Fibroblast of peridontal ligament (primary cell): ENCODE measurements around the gene ZBTB21.
A peak's percentile ranks its signal among the peaks of the same experiment; 100 is the strongest.
"Not testable (repeated sequence)": the region's sequence is repeated elsewhere in the genome, so short reads cannot be mapped to it uniquely, and the experiment has no call there.

Source experiments
- DNase-seq: peaks from one replicate; pipeline ENCODE4 v3.0.0-alpha.2; 2010; ENCODE audit errors: extremely low read depth

ZBTB21 gene

GRCh38 chr21:42019101-42019605, 9.0 kb upstream of the ZBTB21 start:
- no peak for DNase-seq

- DNase-seq: no peak
These were observed 6.9 kb upstream of the ZBTB21 start for GRCh38 chr21:42017022-42017421.

GRCh38 chr21:42016364-42016985, 6.3 kb upstream of the ZBTB21 start:
- DNase-seq: no peak

GRCh38 chr21:42013931-42014330, 3.8 kb upstream of the ZBTB21 start:
- DNase-seq: no peak

- no peak for DNase-seq
These were observed 3.2 kb upstream of the ZBTB21 start for GRCh38 chr21:42013376-42013775.

GRCh38 chr21:42012763-42013329, 2.7 kb upstream of the ZBTB21 start:
- DNase-seq: no peak

- DNase-seq: no peak
These were observed 2.2 kb upstream of the ZBTB21 start for GRCh38 chr21:42012344-42012743.

GRCh38 chr21:42010507-42011495, 641 bp upstream of the ZBTB21 start:
- peak; percentile 11 for DNase-seq

GRCh38 chr21:42009018-42009830, 936 bp downstream of the ZBTB21 start:
- peak; percentile 62 for DNase-seq

- no peak for DNase-seq
These were observed 2.7 kb downstream of the ZBTB21 start for GRCh38 chr21:42007356-42007940.

GRCh38 chr21:42006765-42007164, 3.4 kb downstream of the ZBTB21 start:
- DNase-seq: no peak

GRCh38 chr21:42004406-42005199, 5.6 kb downstream of the ZBTB21 start:
- DNase-seq: no peak

GRCh38 chr21:42003051-42003461, 7.1 kb downstream of the ZBTB21 start:
- no peak for DNase-seq

GRCh38 chr21:42002421-42002958, 7.7 kb downstream of the ZBTB21 start:
- DNase-seq: peak; percentile 87

- DNase-seq: no peak
These were observed 8.4 kb downstream of the ZBTB21 start for GRCh38 chr21:42001781-42002180.

- DNase-seq: no peak
These were observed 9.3 kb downstream of the ZBTB21 start for GRCh38 chr21:42000908-42001307.

GRCh38 chr21:41997657-41998056, 12.5 kb downstream of the ZBTB21 start:
- no peak for DNase-seq

GRCh38 chr21:41995577-41995976, 14.6 kb downstream of the ZBTB21 start:
- DNase-seq: no peak

GRCh38 chr21:41994613-41995012, 15.5 kb downstream of the ZBTB21 start:
- DNase-seq: not testable (repeated sequence)

GRCh38 chr21:41993744-41994143, 16.4 kb downstream of the ZBTB21 start:
- DNase-seq: peak; percentile 93
